HepG2 (cell line): ENCODE data around the gene FGFR3. TPM values are rescaled to one million over a fixed set of nuclear protein-coding genes. Genes with fewer than 3 reads are reported as not detected.

ENCODE experiments used
- ADNP ChIP-seq: sonication (generic); formaldehyde crosslinking; IDR thresholded peaks from 2 replicates; pipeline ENCODE4 v1.4.0; 2020; ENCODE audit warnings: missing genetic modification reagents
- ATAD3A ChIP-seq: sonication (generic); formaldehyde crosslinking; IDR thresholded peaks from 2 replicates; pipeline ENCODE4 v1.4.0; 2020; ENCODE audit warnings: missing genetic modification reagents
- CHD4 ChIP-seq: fragments of 200-600 bp; sonication (generic); IDR thresholded peaks from 2 replicates; pipeline ENCODE4 v1.7.0; 2017; ENCODE audit warnings: mild to moderate bottlenecking, low read length, borderline replicate concordance
- HNF4G ChIP-seq, 2 experiments: sonication (generic) in 1 of 2; formaldehyde crosslinking in 1 of 2; IDR thresholded peaks; 2 replicates each; pipeline versions ENCODE4 v1.4.0 to v1.6.1; 2011 to 2020; ENCODE audit warnings: borderline replicate concordance in 2 of 2, low read depth in 2 of 2, mild to moderate bottlenecking in 2 of 2, low read length in 1 of 2, missing genetic modification reagents in 1 of 2, moderate library complexity in 1 of 2
- KDM5B ChIP-seq: sonication (generic); formaldehyde crosslinking; IDR thresholded peaks from 2 replicates; pipeline ENCODE4 v1.4.0; 2020; ENCODE audit warnings: missing genetic modification reagents, mild to moderate bottlenecking, borderline replicate concordance
- PHF8 ChIP-seq: sonication (generic); formaldehyde crosslinking; IDR thresholded peaks from 2 replicates; pipeline ENCODE4 v1.5.0; 2020; ENCODE audit warnings: missing genetic modification reagents
- SALL2 ChIP-seq: sonication (generic); formaldehyde crosslinking; IDR thresholded peaks from 2 replicates; pipeline ENCODE4 v1.8.1; 2023; ENCODE audit warnings: mild to moderate bottlenecking, missing genetic modification reagents, inconsistent platforms
- SAP130 ChIP-seq: IDR thresholded peaks from 2 replicates; pipeline ENCODE4 v1.6.1; 2016; ENCODE audit warnings: low read depth
- SMYD3 ChIP-seq: sonication (generic); formaldehyde crosslinking; IDR thresholded peaks from 2 replicates; pipeline ENCODE4 v1.8.1; 2023; ENCODE audit warnings: mild to moderate bottlenecking, missing genetic modification reagents
- TBP ChIP-seq: sonication (generic); formaldehyde crosslinking; IDR thresholded peaks from 2 replicates; pipeline ENCODE4 v1.5.0; 2020; ENCODE audit warnings: missing genetic modification reagents
- ZBTB1 ChIP-seq: sonication (generic); formaldehyde crosslinking; IDR thresholded peaks from 2 replicates; pipeline ENCODE4 v1.4.0; 2020; ENCODE audit warnings: missing genetic modification reagents, borderline replicate concordance
- ZIK1 ChIP-seq: sonication (generic); formaldehyde crosslinking; IDR thresholded peaks from 2 replicates; pipeline ENCODE4 v1.5.0; 2020; ENCODE audit warnings: mild to moderate bottlenecking, low read depth, missing genetic modification reagents, borderline replicate concordance
- ZMYM2 ChIP-seq: sonication (generic); formaldehyde crosslinking; IDR thresholded peaks from 2 replicates; pipeline ENCODE4 v1.8.0; 2022; ENCODE audit warnings: mild to moderate bottlenecking, missing genetic modification reagents
- ZMYM3 ChIP-seq: sonication (generic); formaldehyde crosslinking; IDR thresholded peaks from 2 replicates; pipeline ENCODE4 v1.5.1; 2020; ENCODE audit warnings: mild to moderate bottlenecking, missing genetic modification reagents
- ZNF354B ChIP-seq: sonication (generic); formaldehyde crosslinking; IDR thresholded peaks from 2 replicates; pipeline ENCODE4 v1.8.0; 2022; ENCODE audit warnings: mild to moderate bottlenecking, missing genetic modification reagents
- ZNF781 ChIP-seq: sonication (generic); formaldehyde crosslinking; IDR thresholded peaks from 2 replicates; pipeline ENCODE4 v1.5.1; 2020; ENCODE audit warnings: borderline replicate concordance, mild to moderate bottlenecking, missing genetic modification reagents; ENCODE audit errors: not compliant biosample characterization
- ZSCAN20 ChIP-seq: sonication (generic); formaldehyde crosslinking; IDR thresholded peaks from 2 replicates; pipeline ENCODE4 v1.4.0; 2020; ENCODE audit warnings: missing genetic modification reagents, mild to moderate bottlenecking, borderline replicate concordance
- polyA plus RNA-seq, 8 experiments: library from polyadenylated mRNA; depleted of rRNA in 3 of 8; stranded (reverse) in 7 of 8; unstranded in 1 of 8; fragments of >200 nt; fragmentation: Illumina TruSeq in 4 of 8; extraction: Trizol in 4 of 8; gene quantifications; 2 replicates each; pipeline versions ENCODE4 v1.2.1 to v1.2.3, GENCODE V29; 2011 to 2016; ENCODE audit warnings: low read depth in 4 of 8, missing spikeins in 1 of 8, mixed read lengths in 1 of 8; ENCODE audit not compliant: insufficient read depth in 1 of 8
- total RNA-seq, 5 experiments: library from RNA; depleted of rRNA; stranded (reverse); fragments of >200 nt; fragmentation: Illumina TruSeq; extraction: Trizol; gene quantifications; 2 replicates each; pipeline ENCODE4 v1.2.3, GENCODE V29; 2016; ENCODE audit warnings: low read depth in 1 of 5
- TF ChIP-seq, protein P1 (sequence below): sonication (generic); formaldehyde crosslinking; IDR thresholded peaks from 2 replicates; pipeline ENCODE4 v1.8.0; 2022; ENCODE audit warnings: low read depth, missing genetic modification reagents
- TF ChIP-seq, protein P2 (sequence below), 2 experiments: IDR thresholded peaks; 2 replicates each; pipeline ENCODE4 v1.6.1; 2011 to 2012; ENCODE audit warnings: low read length in 2 of 2, borderline replicate concordance in 1 of 2, low read depth in 1 of 2, mild to moderate bottlenecking in 1 of 2, moderate library complexity in 1 of 2
- TF ChIP-seq, protein P3 (sequence below): sonication (generic); formaldehyde crosslinking; IDR thresholded peaks from 2 replicates; pipeline ENCODE4 v1.9.0; 2021; ENCODE audit warnings: missing genetic modification reagents, borderline replicate concordance

Gene FGFR3
- total and polyA plus RNA-seq, 2 of the 13 experiments (the other 11 are each of a cell fraction or from before 2014, with no cell fraction given), result 103 to 109 TPM

DNA sequence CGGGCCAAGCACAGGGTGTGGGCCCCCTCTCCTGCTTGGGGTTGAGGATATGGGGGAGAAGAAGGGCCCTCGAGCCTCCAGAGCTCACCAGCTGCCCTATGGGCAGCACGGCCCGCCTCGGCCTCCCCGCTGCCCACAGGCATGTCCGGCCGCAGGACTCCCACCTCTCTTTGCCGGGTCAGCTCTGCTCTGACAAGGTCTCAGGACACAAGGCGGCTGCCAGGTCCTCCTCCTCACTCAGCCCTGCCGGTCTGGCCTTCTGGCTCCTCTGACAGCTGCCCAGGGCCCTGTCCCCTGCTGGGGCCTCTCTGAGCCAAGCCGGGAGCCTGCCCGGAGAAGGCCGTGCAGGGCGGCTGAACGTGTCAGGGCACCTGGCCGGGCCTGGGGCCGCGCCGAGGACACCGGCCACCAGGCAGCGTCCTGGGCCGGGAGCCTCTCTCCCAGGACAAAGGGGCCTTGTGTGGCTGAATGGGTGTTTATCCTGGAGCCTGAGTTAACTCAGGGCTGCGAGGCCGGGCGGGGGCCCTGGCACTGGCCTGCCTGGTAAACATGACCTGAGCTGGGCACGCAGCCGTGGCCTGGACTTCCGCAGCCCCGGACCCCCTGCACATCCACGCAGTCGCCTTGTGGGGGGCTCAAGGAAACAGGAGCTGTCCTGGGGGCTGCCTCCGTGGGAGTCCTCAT, 46.0 kb upstream of the FGFR3 start (continued):
- TF ChIP-seq ZNF781 (CRISPR knock-in tag), result peak; percentile 83
- TF ChIP-seq SMYD3 (CRISPR knock-in tag), result no peak
- TF ChIP-seq, protein P1, sequence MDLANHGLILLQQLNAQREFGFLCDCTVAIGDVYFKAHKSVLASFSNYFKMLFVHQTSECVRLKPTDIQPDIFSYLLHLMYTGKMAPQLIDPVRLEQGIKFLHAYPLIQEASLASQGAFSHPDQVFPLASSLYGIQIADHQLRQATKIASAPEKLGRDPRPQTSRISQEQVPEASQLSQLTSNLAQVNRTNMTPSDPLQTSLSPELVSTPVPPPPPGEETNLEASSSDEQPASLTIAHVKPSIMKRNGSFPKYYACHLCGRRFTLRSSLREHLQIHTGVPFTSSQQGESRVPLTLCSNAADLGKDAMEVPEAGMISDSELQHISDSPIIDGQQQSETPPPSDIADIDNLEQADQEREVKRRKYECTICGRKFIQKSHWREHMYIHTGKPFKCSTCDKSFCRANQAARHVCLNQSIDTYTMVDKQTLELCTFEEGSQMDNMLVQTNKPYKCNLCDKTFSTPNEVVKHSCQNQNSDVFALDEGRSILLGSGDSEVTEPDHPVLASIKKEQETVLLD (CRISPR knock-in tag), result no peak
- no peak for TF ChIP-seq ZBTB1
- TF ChIP-seq, protein P2, sequence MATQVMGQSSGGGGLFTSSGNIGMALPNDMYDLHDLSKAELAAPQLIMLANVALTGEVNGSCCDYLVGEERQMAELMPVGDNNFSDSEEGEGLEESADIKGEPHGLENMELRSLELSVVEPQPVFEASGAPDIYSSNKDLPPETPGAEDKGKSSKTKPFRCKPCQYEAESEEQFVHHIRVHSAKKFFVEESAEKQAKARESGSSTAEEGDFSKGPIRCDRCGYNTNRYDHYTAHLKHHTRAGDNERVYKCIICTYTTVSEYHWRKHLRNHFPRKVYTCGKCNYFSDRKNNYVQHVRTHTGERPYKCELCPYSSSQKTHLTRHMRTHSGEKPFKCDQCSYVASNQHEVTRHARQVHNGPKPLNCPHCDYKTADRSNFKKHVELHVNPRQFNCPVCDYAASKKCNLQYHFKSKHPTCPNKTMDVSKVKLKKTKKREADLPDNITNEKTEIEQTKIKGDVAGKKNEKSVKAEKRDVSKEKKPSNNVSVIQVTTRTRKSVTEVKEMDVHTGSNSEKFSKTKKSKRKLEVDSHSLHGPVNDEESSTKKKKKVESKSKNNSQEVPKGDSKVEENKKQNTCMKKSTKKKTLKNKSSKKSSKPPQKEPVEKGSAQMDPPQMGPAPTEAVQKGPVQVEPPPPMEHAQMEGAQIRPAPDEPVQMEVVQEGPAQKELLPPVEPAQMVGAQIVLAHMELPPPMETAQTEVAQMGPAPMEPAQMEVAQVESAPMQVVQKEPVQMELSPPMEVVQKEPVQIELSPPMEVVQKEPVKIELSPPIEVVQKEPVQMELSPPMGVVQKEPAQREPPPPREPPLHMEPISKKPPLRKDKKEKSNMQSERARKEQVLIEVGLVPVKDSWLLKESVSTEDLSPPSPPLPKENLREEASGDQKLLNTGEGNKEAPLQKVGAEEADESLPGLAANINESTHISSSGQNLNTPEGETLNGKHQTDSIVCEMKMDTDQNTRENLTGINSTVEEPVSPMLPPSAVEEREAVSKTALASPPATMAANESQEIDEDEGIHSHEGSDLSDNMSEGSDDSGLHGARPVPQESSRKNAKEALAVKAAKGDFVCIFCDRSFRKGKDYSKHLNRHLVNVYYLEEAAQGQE (IDR thresholded peaks at IDR 0.05; ENCODE audit: borderline replicate concordance in 1 of 2, low read depth in 1 of 2, low read length in 2 of 2), result no peak
- peak; percentile 81 for TF ChIP-seq PHF8 (CRISPR knock-in tag)
- TF ChIP-seq ZNF354B, result no peak
- TF ChIP-seq ZMYM3, result peak; percentile 60; the same call in 1 of the 2 replicates
- TF ChIP-seq ZSCAN20, result no peak; the same call in none of the 2 replicates
- TF ChIP-seq ADNP (CRISPR knock-in tag), result no peak
- TF ChIP-seq HNF4G (IDR thresholded peaks at IDR 0.05; ENCODE audit: borderline replicate concordance, low read depth, low read length), result no peak
- TF ChIP-seq HNF4G (CRISPR knock-in tag; IDR thresholded peaks at IDR 0.05; ENCODE audit: borderline replicate concordance, low read depth), result peak; percentile 71; the same call in 1 of the 2 replicates
- no peak for TF ChIP-seq TBP (CRISPR knock-in tag)
- TF ChIP-seq ZMYM2 (CRISPR knock-in tag), result no peak
- TF ChIP-seq CHD4, result 0 out of 2 replicates have a peak, but pooled peaks have one; percentile 11
- peak; percentile 86 for TF ChIP-seq SAP130 (CRISPR knock-in tag)
- TF ChIP-seq ATAD3A (CRISPR knock-in tag), result no peak
- no peak for TF ChIP-seq ZIK1 (CRISPR knock-in tag)
- TF ChIP-seq, protein P3, sequence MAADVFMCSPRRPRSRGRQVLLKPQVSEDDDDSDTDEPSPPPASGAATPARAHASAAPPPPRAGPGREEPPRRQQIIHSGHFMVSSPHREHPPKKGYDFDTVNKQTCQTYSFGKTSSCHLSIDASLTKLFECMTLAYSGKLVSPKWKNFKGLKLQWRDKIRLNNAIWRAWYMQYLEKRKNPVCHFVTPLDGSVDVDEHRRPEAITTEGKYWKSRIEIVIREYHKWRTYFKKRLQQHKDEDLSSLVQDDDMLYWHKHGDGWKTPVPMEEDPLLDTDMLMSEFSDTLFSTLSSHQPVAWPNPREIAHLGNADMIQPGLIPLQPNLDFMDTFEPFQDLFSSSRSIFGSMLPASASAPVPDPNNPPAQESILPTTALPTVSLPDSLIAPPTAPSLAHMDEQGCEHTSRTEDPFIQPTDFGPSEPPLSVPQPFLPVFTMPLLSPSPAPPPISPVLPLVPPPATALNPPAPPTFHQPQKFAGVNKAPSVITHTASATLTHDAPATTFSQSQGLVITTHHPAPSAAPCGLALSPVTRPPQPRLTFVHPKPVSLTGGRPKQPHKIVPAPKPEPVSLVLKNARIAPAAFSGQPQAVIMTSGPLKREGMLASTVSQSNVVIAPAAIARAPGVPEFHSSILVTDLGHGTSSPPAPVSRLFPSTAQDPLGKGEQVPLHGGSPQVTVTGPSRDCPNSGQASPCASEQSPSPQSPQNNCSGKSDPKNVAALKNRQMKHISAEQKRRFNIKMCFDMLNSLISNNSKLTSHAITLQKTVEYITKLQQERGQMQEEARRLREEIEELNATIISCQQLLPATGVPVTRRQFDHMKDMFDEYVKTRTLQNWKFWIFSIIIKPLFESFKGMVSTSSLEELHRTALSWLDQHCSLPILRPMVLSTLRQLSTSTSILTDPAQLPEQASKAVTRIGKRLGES (CRISPR knock-in tag), result peak; percentile 69; the same call in 1 of the 2 replicates
- TF ChIP-seq KDM5B (CRISPR knock-in tag), result no peak; the same call in 1 of the 2 replicates
- peak; percentile 58; the same call in 1 of the 2 replicates for TF ChIP-seq SALL2 (CRISPR knock-in tag)
